Stomach (tissue), 4 donors: ENCODE measurements around the gene CHMP4A.
"Not testable (repeated sequence)": the region's sequence is repeated elsewhere in the genome, so short reads cannot be mapped to it uniquely, and the experiment has no call there.

ENCODE experiments used
- CTCF ChIP-seq, 7 experiments: fragments of 450-650 bp in 4 of 7; fragments of 200-600 bp in 3 of 7; sonication (generic) in 3 of 7; IDR thresholded peaks; one replicate each; pipeline ENCODE4 v1.5.1; 2016 to 2019; ENCODE audit warnings: antibody characterized with exemption in 7 of 7, control low read depth in 2 of 7, mild to moderate bottlenecking in 1 of 7
- POLR2AphosphoS5 ChIP-seq, 3 donors: sonication (generic); formaldehyde crosslinking; IDR thresholded peaks; one replicate each; pipeline ENCODE4 v1.6.1; 2016; ENCODE audit warnings: antibody characterized with exemption in 3 of 3

- TF ChIP-seq CTCF, POLR2AphosphoS5 (IDR thresholded peaks at IDR 0.05): not testable (repeated sequence)
These were observed 9.7 kb upstream of the CHMP4A start for GRCh38 chr14:24222987-24223386.
